Measurements from ENCODE around the gene SCAMP2. TPM values are rescaled to one million over a fixed set of nuclear protein-coding genes. Genes with fewer than 3 reads are reported as not detected.

SCAMP2 gene
- total RNA-seq, 1 experiment from 2014 or later, result 94.4 TPM

- Histone ChIP-seq H3K9me3 (ENCODE audit: low read depth, low read length, poor library complexity, severe bottlenecking) (no peaks in the 10 kb centered on the region), H3K4me1 (ENCODE audit: insufficient read depth, low read length, poor library complexity, severe bottlenecking) (peaks cover 4% of the 10 kb centered on the region), H3K27ac (ENCODE audit: low read depth, low read length, poor library complexity, severe bottlenecking) (no peak overlapping the region), H3K27me3 (replicated peaks; ENCODE audit: insufficient read depth, low read depth, low read length, poor library complexity) (peaks cover under 1% of the 10 kb centered on the region), H3K36me3 (ENCODE audit: insufficient read depth, low read length, poor library complexity, severe bottlenecking) (no peaks in the 10 kb centered on the region), H3K4me3 (ENCODE audit: low read depth, low read length, poor library complexity, severe bottlenecking) (no peak overlapping the region)
- intact Hi-C loops (cut with micrococcal nuclease; ENCODE audit: unreplicated experiment), result no loop called here
- BruUV-seq (replicated peaks), result no TSS peak
- ChIA-PET CTCF (no interaction called here), POLR2A (ENCODE audit: low non-redundant PET) (no interaction called here)
- no peak for DNase-seq (ENCODE audit: low spot score)
- TF ChIP-seq EZH2 (IDR thresholded peaks at IDR 0.05; ENCODE audit: borderline replicate concordance, low read depth, low read length, poor library complexity, severe bottlenecking), result no peak
- TF ChIP-seq CTCF (conservative IDR thresholded peaks at IDR 0.05; ENCODE audit: low read depth, low read length), result no peak
Observed at GRCh38 chr15:74821790-74822158, 51.4 kb downstream of the SCAMP2 start.

GRCh38 chr15:74821091-74821789 is 51.9 kb downstream of the SCAMP2 start:
- CTCF ChIA-PET, result no interaction called here
- no peak for DNase-seq (ENCODE audit: low spot score)
- TF ChIP-seq EZH2 (IDR thresholded peaks at IDR 0.05; ENCODE audit: borderline replicate concordance, low read depth, low read length, poor library complexity, severe bottlenecking) (no peak), CTCF (conservative IDR thresholded peaks at IDR 0.05; ENCODE audit: low read depth, low read length) (no peak)

GRCh38 chr15:74820056-74820455 is 53.1 kb downstream of the SCAMP2 start:
- TF ChIP-seq CTCF (conservative IDR thresholded peaks at IDR 0.05; ENCODE audit: low read depth, low read length), result no peak
- TF ChIP-seq EZH2 (IDR thresholded peaks at IDR 0.05; ENCODE audit: borderline replicate concordance, low read depth, low read length, poor library complexity, severe bottlenecking), result no peak
- H3K4me3 ChIP-seq (ENCODE audit: low read depth, low read length, poor library complexity, severe bottlenecking), result no peak overlapping the region
- H3K36me3 ChIP-seq (ENCODE audit: insufficient read depth, low read length, poor library complexity, severe bottlenecking), result no peaks in the 10 kb centered on the region
- ChIA-PET CTCF (no interaction called here), POLR2A (ENCODE audit: low non-redundant PET) (no interaction called here)
- BruUV-seq (replicated peaks), result no TSS peak
- intact Hi-C loops (cut with micrococcal nuclease; ENCODE audit: unreplicated experiment), result no loop called here
- no peaks in the 10 kb centered on the region for H3K4me1 ChIP-seq (ENCODE audit: insufficient read depth, low read length, poor library complexity, severe bottlenecking)
- DNase-seq (ENCODE audit: low spot score), result no peak
- H3K27me3 ChIP-seq (replicated peaks; ENCODE audit: insufficient read depth, low read depth, low read length, poor library complexity), result no peaks in the 10 kb centered on the region
- no peak overlapping the region for H3K27ac ChIP-seq (ENCODE audit: low read depth, low read length, poor library complexity, severe bottlenecking)
- no peaks in the 10 kb centered on the region for H3K9me3 ChIP-seq (ENCODE audit: low read depth, low read length, poor library complexity, severe bottlenecking)

More at GRCh38 chr15:74821091-74821789, 51.9 kb downstream of the SCAMP2 start:
- POLR2A ChIA-PET (ENCODE audit: low non-redundant PET), result interaction anchor here (0.5 kb wide), 1 partner anchor 1971 kb away, joined by 4 read pairs; no protein-coding TSS in a partner anchor
- H3K4me1 ChIP-seq (ENCODE audit: insufficient read depth, low read length, poor library complexity, severe bottlenecking), result no peaks in the 10 kb centered on the region
- no peaks in the 10 kb centered on the region for H3K36me3 ChIP-seq (ENCODE audit: insufficient read depth, low read length, poor library complexity, severe bottlenecking)
- H3K4me3 ChIP-seq (ENCODE audit: low read depth, low read length, poor library complexity, severe bottlenecking), result no peak overlapping the region
- intact Hi-C loops (cut with micrococcal nuclease; ENCODE audit: unreplicated experiment), result no loop called here
- no peaks in the 10 kb centered on the region for H3K9me3 ChIP-seq (ENCODE audit: low read depth, low read length, poor library complexity, severe bottlenecking)
- H3K27me3 ChIP-seq (replicated peaks; ENCODE audit: insufficient read depth, low read depth, low read length, poor library complexity), result no peaks in the 10 kb centered on the region
- BruUV-seq (replicated peaks), result no TSS peak
- H3K27ac ChIP-seq (ENCODE audit: low read depth, low read length, poor library complexity, severe bottlenecking), result no peak overlapping the region
